ENCODE measurements around the gene FAM20C.
"Not testable (repeated sequence)": the region's sequence is repeated elsewhere in the genome, so short reads cannot be mapped to it uniquely, and the experiment has no call there.

FAM20C gene

DNA sequence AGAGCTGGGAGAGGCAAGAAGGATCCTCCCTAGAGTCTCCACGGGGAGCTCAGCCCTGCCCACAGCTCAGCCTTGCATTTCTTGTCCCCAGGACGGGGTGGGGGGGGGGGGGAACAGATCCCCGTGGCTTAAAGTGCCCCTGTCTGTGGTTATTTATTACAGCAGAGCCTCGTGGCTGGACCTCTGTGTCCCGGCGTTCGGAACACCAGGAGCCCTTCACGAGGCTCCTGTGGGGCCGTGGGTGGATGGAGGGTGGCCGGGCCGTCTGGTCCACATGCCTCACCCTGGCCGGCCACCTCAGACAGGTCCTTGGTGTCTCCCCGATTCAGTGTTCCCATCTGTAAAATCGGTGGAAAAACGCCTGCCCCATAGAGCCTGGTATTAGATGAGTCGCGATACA, 37.9 kb downstream of the FAM20C start:
- no peak for DNase-seq

- DNase-seq: no peak
These were observed 38.9 kb downstream of the FAM20C start for GRCh38 chr7:231030-231857.

- no peak for DNase-seq
These were observed 39.5 kb downstream of the FAM20C start for GRCh38 chr7:231858-232246.

DNA sequence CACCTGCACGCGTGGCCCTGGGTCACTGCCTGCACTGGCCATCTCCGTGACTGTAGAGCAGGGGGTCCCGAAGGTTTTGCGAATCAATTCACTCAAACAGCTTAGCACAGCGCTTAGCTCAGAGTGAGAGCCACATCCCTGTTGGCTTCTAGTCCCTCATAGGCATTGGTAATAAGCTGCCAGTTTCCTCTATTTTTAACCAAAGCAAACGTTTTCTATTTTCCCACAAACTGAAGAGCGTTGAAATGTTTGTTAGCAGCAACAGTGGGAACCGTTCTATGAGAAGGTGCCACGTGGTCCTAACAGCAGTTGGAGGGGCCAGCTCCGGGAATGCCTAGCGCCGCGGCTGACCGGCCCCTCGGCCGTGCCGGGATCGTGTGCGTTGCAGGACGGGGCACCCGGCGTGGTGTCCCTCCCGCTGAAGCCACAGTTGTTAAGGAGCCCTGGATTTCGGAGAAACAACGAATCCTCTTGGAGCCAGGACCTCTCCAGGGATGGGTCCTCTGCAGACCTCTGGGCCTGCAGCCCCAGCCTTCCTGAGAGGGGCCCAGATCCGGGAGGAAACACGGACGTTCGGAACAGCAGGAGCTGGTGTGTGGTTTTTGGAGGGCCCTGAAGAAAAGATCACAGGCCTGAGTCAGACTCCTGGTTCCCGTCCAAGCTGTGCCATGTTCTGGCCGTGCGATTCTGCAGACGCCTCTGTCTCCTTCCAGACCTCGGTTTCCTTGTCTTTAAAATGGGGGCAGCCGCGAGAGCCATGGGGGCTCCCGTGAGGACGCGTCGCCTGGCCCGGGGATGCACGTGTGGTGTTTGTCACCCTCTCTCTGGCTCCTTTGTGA, 40.3 kb downstream of the FAM20C start:
- DNase-seq: no peak

DNA sequence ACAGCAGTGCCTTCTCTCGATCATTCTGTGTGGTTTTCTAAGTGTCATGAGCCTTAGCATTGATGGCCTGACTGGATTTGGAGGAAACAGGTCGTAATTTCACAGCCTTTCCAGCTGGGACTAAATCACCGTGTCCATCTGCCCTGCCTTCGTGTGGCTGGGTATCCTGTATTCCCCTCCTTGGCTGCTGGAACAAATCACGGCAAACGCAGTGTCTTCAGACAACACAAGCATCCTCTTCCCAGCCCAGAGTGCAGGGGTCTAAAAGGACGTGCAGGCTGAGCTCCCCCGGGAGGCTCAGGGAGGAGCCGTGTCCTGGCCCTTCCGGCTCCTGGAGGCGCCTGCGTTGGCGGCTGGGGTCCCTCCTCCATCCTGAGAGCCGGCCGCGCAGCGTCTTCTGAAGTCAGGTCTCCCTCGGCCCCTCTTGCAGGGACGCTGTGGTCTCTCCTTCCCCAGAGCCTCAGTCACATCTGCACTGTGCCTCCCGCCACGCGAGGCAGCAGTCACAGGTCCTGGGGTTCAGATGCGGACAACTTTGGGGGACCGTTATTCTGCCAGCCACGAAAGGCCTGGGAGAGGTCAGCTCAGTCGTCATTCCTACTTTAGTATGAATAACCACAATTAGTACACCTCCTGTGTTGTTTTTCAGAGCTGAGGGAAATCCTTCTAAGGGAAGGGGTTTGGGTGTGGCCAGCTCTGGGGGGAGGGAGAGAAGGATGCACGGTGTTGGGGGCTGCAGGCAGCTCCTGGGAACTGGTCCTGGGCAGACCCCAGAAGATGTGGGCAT, 41.1 kb downstream of the FAM20C start:
- DNase-seq: no peak

DNA sequence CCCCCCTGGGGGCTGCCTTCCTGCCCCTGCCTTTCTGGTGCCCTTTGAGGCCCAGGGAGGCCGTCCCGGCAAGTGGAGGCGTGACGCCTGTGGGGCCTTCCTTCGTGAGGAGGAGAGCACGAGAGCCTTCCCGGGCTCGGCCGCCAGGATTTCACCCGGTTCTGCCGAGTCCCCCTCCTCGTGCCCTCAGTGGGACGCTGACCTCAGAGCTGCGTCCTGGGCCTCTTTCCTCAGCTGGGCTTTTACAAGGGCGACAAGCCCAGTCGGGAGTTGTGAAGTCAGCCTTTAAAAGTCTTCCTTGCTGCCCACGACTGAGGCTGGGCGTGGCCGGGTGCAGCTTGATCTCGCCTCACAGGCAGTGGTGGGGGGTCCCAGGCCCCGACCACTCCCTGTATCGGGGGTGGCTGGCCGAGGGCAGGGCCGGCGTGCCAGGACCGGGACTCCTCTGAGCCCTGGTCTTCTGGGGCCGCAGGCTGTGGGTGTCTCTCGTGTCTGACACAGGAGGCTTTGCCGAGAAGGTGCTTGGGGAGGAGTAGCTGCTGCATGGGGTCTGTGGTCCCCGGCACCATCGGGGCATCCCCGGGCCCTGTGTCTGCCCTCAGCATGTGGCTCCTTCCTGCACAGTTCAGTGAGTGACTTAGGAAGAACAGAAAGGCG, 41.8 kb downstream of the FAM20C start:
- no peak for DNase-seq

DNA sequence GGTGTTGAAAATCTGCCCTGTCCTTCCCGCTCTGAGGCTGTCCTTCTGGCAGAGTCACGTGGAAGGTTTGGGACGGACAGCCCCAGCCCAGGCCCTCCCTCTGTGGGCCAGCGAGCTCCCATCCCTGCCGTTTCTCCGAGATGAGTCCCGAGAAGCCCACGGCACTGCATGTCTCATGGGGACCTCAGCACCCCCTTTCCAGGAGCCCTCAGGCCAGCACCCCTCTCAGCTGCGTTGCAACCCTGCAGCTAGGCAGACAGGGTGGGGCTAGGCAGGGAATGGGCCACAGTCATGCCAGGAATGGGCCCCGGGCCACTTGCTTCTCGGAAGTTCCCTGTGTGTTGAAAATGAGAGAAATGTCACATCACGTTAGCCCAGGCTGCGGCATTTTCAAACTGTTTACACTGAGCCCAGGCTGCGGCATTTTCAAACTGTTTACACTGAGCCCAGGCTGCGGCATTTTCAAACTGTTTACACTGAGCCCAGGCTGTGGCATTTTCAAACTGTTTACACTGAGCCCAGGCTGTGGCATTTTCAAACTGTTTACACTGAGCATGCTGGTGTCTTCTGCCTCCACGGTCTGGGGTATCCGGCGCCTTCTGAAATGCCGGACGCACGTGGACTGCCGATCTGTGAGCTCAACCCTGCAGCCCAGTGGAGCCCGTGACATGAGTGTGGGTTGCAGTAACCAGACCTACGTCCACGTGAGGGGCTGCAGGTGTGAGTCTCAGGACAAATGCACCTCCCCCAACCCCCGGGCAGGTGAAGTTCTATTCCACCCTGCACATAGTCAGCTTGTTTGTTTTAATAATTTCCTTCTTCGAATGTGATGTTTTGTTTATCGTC, 42.6 kb downstream of the FAM20C start:
- no peak for DNase-seq

GRCh38 chr7:235576-236395, 43.4 kb downstream of the FAM20C start:
- no peak for DNase-seq

GRCh38 chr7:236967-237366, 44.6 kb downstream of the FAM20C start:
- no peak for DNase-seq

DNA sequence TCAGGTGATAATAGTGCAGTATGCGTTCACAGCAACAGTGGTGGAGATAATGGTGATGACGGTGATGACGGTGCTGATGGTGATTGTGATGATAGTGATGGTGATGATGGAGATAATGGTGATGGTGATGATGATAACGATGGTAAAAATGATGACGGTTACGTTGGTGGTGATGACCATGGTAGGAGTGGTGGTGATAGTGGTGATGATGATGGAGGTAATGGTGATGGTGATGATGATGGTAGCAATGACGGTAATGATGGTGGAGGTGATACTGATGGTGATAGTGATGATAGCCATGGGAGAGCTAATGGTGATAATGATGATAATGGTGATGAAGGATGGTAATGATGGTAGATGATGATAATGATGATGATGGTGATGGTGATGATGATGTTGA, 45.0 kb downstream of the FAM20C start:
- no peak for DNase-seq

GRCh38 chr7:240146-240676, 47.8 kb downstream of the FAM20C start:
- no peak for DNase-seq

DNA sequence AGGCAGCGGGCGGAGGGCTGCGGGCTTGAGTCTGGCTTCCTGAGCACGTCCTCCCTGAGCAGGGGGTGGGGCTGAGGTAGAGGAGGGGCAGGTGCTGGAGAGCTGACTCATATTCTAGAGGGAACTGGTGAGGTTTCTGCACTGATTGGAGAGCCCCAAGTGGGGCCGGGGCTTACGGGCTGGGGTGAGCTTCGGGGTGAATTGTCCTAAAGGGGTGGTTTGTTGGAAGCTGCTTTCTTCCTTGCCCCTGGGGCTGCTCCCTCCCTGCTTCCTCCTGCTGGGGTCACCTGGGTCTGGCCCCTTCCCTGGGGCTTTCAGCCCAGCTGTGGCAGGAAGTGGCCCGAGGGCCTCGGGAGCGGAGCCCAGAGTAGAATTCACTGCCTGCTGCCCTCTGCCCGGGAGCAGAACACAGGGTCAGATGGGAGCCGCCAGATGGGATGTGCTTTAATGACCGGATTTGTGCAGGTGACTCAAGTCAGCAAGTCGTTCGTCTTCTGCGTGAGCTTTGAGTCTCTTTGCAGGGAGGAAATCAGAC, 48.6 kb downstream of the FAM20C start:
- no peak for DNase-seq

DNA sequence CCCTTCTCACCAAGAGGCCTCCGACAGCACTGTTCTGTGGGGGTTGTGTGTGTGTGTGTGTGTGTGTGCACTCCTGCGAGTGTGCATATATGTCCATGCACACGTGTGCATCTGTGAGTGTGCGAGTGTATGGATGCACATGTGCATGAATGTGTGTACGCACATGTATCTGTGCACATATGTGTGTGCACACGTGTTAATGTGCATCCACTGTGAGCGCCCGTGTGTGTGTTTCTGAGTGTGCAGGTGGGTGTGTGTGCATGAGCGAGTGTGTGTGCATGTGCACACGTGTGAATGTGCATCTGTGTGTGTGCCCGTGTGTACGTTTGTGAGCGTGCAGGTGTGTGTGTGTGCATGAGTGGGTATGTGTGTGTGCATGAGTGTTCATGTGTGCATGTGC, 49.1 kb downstream of the FAM20C start:
- no peak for DNase-seq

- not testable (repeated sequence) for DNase-seq
These were observed 50.6 kb downstream of the FAM20C start for GRCh38 chr7:242826-243579.

- DNase-seq: not testable (repeated sequence)
These were observed 51.2 kb downstream of the FAM20C start for GRCh38 chr7:243580-243978.

DNA sequence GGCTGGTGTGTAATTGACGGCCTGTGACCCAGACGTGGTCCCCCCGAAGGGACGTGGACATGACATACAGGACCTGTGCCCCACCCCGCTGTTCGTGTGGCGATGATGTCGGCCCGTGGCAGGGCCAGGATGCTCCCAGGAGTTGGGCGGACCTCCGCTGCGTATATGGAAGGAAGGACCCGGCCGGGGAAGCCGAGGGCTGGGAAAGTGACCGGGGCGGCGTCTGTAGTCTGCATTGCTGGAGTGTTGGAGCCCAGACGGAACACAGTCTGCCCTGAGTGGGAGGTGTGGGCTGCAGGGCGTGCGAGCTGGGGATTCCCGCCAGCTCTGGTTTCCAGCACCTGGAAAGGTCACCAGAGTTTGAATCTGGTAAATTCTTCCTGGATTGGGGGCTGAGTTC, 52.6 kb downstream of the FAM20C start:
- no peak for DNase-seq

GRCh38 chr7:245574-246295, 53.4 kb downstream of the FAM20C start:
- DNase-seq: no peak

DNA sequence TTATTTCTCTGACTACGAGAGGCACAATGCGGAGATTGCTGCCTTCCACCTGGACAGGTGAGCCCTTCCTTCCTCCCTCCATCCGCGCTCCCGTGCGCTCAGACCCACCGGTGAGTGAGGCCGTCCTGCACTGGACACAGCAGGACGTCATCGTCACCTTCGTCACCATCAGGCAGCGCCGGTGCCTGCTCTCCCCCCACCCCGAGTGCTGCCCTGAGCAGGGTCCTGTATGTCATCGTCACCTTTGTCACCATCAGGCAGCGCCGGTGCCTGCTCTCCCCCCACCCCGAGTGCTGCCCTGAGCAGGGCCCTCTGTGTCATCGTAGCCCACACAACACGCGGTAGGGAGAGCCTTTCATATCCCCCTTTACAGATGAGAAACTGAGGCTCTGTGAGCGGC, 54.1 kb downstream of the FAM20C start:
- DNase-seq: no peak

DNA sequence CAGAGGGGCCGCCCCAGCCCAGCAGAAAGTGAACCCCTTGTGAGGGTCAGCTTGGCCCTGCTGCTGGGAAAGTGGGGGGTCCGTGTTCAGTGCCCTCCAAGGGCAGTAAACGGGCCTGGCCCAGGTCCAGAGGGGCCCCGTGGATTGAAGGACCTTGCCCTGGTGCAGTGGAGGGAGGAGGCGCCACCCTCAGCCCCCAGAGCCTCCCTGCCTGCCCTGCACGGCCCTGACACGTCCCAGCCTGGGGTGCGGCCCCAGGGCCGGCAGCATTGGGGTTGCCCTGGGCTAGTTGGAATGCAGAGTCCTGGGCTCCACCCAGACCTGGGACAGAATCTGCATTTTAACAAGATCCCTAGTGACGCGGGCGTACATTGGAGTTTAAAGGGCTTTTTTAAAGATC, 54.8 kb downstream of the FAM20C start:
- no peak for DNase-seq

Measured in T-helper 1 cell (primary cell).